Astrocyte of the cerebellum (primary cell): Measurements from ENCODE around the gene TMC6.

Experiments
- DNase-seq: peaks from one replicate; pipeline ENCODE4 v3.0.0-alpha.2; 2011; ENCODE audit warnings: low read depth
- H3K4me3 ChIP-seq: 2 replicates; pipeline ENCODE4 v1.5.1; 2011; ENCODE audit warnings: mild to moderate bottlenecking, low read depth, low read length, moderate library complexity
- in situ Hi-C: cut with HindIII; loops from 2 replicates; pipeline ENCODE4 v1.10.0; 2017; ENCODE audit warnings: low sequenced_read_pairs
- TF ChIP-seq, protein P1 (sequence below): IDR thresholded peaks from 2 replicates; pipeline ENCODE4 v1.5.1; 2012; ENCODE audit warnings: low read length, low read depth, moderate library complexity, mild to moderate bottlenecking; ENCODE audit errors: missing control alignments

TMC6 gene

DNA sequence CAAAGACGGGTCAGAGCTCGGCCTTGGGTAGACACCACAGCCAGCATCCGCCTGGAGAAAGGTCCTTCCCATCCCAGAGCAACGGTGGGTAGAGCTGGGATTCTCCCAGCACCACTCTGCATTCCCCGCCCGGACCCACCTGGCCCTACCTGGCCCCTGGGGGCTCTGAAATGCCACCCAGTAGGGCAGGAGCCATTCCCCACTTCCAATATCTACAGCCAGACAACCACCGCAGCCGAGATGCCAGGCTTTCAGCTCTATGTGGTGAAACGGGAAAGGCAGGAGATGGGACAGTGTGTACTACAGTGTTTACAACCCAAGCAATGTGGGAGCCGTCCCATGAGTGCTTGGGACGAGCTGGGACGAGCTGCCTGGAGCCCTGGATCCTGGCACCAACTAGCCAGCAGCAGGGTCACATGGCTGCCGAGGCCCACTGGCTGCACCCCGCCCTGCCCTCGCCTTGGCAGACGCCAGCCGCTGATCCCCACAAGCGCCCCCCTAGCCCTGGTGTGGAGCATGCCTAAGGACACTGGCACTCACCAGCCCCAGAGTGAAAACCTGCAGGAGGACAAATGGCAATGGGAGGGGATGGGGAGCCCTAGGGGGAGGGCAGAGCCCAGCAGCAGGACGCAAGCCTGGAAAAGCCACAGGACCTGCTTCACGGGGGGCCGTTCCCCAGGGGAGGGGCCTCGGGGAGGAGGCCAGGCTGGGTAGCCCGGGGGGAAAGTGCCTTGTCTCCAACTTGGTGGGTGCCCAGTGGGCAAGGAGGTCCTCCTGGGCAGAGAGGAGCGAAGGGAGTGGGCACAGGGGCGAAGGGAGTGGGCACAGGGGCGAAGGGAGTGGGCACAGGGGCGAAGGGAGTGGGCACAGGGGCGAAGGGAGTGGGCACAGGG is 13.5 kb downstream of the TMC6 start:
- no peak for DNase-seq
- TF ChIP-seq, protein P1, sequence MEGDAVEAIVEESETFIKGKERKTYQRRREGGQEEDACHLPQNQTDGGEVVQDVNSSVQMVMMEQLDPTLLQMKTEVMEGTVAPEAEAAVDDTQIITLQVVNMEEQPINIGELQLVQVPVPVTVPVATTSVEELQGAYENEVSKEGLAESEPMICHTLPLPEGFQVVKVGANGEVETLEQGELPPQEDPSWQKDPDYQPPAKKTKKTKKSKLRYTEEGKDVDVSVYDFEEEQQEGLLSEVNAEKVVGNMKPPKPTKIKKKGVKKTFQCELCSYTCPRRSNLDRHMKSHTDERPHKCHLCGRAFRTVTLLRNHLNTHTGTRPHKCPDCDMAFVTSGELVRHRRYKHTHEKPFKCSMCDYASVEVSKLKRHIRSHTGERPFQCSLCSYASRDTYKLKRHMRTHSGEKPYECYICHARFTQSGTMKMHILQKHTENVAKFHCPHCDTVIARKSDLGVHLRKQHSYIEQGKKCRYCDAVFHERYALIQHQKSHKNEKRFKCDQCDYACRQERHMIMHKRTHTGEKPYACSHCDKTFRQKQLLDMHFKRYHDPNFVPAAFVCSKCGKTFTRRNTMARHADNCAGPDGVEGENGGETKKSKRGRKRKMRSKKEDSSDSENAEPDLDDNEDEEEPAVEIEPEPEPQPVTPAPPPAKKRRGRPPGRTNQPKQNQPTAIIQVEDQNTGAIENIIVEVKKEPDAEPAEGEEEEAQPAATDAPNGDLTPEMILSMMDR = no peak
- no peak overlapping the region for H3K4me3 ChIP-seq
- in situ Hi-C loops = loop anchor here (5.0 kb wide), 1 partner anchor 82 kb away; no protein-coding TSS in a partner anchor

DNA sequence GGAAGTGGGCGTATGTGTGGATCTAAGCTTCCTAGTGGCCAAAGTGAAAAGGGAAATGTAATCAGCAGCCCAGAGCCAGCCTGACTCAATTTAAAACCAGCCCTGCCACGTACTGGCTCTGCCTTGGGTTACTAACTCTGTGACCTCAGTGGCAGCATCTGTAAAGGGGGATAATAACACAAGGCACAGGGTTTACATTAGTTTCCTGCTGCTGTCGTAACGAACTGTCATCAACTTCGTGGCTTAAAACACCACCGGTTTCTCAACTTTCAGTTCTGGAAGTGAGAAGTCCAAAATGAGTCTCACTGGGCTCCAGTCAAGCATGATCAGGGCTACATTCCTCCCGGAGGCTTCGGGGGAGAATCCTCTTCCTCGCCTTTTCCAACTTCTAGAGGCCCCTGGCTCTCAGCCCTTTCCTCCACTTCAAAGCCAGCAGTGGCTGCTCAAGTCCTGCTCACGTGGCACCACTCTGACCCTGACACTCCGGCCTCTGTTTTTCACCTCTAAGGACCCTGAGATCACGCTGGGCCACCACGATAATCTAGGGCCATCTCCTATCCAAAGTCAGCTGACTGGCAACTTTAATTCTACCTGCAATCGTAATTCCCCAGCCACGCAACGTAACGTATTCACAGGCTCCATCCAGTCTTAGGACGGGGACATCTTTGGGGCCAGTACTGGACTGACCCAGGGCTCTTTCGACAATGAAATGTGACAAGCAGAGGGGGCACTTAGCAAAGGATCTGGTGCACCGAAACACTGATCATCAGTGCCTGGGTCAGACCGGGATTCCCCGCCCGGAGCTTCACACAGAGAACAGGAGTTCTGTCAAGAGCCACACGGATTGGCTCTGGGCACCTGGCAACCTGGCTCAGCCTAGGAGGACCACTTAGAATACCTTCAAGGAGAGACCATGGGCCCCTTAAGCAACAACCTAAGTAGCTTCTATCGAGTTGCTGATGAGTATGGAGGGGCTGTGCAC is 14.5 kb downstream of the TMC6 start:
- DNase-seq = no peak
- no peak overlapping the region for H3K4me3 ChIP-seq
- in situ Hi-C loops = loop anchor here (5.0 kb wide), 1 partner anchor 83 kb away; no protein-coding TSS in a partner anchor
- TF ChIP-seq, protein P1 = no peak

DNA sequence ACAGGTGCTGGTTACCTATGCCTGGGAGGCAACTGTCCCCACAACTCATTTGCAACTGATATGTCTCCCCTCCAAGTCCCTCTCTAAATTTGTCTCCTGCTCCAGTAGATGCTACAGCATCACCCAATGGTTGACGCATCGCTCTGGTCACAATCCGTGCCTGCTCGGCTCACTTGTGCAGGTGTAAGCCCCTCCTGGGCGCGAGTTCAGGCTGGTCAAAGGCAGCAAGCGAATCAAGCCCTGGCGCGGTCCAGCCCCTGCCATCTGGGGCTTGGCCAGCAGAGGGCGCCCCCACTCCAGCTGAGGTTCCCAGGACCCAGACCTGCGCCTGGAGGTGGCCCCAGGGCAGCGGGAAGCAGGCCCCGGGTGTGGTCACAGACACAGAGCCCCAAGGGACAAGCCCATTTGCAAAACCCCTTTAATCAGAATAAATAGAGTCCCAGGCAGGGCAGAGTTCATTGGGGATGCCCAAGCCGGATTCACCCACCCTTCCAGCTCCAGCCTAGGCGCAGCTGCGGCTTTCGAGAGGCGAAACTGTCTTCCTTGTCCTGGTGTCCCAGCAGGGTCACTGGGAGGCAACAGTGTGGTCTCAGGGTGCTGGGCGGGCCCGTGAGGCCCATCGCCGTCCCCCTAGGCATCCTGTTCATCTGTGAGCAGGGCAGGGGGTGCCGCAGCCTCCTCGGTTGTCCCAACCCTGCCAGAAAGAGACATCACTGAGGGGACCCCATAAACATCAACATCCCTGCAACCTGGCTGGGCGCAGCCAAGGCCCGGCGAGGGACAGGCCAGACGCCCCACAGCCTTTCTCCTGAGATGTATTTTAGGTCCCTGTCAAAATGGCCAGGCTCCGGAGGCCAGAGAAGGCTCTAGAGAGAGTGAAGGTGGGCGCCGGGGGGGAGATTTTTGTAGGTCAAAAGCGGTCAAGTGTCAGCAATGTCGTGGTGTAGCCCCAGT is 15.8 kb downstream of the TMC6 start:
- no peak for DNase-seq
- TF ChIP-seq, protein P1 = peak; percentile 96
- H3K4me3 ChIP-seq = no peak overlapping the region
- in situ Hi-C loops = loop anchor here (5.0 kb wide), 1 partner anchor 85 kb away; no protein-coding TSS in a partner anchor

DNA sequence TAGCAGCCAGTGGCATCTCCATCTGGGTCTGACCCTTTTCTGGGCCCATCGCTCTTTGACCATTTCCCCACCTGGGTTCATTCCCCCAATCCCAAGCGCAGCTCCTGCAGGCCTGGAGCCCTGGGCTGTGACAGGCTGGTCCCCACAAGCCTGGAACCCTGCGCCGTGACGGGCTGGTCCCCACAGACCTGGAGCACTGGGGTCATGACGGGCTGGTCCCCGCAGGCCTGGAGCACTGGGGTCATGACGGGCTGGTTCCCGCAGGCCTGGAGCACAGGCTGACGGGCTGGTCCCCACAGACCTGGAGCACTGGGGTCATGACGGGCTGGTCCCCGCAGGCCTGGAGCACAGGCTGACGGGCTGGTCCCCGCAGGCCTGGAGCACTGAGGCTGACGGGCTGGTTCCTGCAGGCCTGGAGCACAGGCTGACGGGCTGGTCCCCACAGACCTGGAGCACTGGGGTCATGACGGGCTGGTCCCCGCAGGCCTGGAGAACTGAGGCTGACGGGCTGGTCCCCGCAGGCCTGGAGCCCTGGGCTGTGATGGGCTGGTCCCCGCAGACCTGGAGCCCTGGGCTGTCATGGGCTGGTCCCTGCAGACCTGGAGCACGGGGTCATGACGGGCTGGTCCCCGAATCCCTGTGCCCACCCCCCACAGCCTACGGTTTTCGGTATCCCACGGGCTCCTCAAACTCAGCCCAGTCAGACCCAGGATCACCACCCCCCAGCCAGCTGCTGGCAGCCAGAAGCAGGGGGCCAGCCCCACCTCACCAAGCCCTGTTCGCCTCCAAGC is 16.6 kb downstream of the TMC6 start:
- in situ Hi-C loops = loop anchor here (5.0 kb wide), 1 partner anchor 85 kb away; no protein-coding TSS in a partner anchor
- no peak for DNase-seq
- TF ChIP-seq, protein P1 = no peak
- H3K4me3 ChIP-seq = no peak overlapping the region

DNA sequence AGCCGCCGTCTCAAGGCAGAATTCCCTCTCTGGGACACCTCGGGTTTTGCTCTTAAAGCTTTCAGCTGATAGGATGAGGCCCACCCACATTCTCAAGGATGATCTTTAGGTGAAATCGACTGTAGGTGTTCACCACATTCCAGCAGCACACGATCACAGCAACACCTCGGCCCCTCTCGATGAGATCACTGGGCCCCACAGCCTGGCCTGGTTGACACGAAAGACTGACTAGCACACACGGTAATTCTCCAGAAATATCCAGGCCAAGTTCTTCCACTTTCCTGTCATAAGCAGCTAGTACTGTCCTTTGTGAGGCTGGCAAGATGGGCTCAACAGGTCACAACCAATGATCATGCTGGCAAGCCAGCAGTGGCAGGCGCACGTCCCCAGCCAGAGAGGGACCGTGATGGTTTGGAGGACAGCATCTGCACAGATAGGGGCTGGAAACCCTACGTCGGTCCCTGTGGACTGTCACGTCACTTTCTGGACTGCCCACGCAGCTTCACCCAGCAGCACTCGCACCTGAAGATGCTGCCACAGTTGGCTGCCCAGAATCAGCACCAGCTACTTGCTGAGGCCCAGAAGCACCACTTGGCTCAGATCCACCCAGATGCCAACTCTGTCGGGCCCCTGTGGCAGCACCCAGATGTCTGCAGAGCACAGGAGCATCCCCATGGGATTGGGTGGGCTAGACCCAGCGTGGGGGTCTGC is 17.4 kb downstream of the TMC6 start:
- TF ChIP-seq, protein P1 = no peak
- H3K4me3 ChIP-seq = no peak overlapping the region
- in situ Hi-C loops = loop anchor here (5.0 kb wide), 1 partner anchor 86 kb away; no protein-coding TSS in a partner anchor
- DNase-seq = no peak
